Keratinocyte (primary cell): Measurements from ENCODE around the gene CCDC85C. TPM values are rescaled to one million over a fixed set of nuclear protein-coding genes. Genes with fewer than 3 reads are reported as not detected.

Experiments
- DNase-seq: peaks from one replicate; pipeline ENCODE4 v3.0.0-alpha.2; 2011; ENCODE audit warnings: low read depth, missing footprints, low spot score
- FAIRE-seq: peaks from 2 replicates; lab custom pipeline; 2011; peaks lifted over from hg19 to GRCh38; lab: Jason Lieb, UNC
- H2AFZ ChIP-seq: 2 replicates; pipeline ENCODE4 v1.6.0; 2012; ENCODE audit warnings: low read length, control low read depth, inconsistent platforms; ENCODE audit not compliant: control insufficient read depth
- H3K27ac ChIP-seq: 2 replicates; pipeline ENCODE4 v1.5.1; 2011; ENCODE audit warnings: low read length; ENCODE audit not compliant: control insufficient read depth, insufficient read depth
- H3K27me3 ChIP-seq: 3 replicates; pipeline ENCODE4 v1.6.0; 2011; ENCODE audit warnings: low read length; ENCODE audit not compliant: control insufficient read depth, insufficient read depth; ENCODE audit errors: extremely low read depth
- H3K36me3 ChIP-seq, 2 experiments: 2 replicates in 1 of 2; 3 replicates in 1 of 2; pipeline ENCODE4 v1.5.1; 2011; ENCODE audit warnings: low read length in 2 of 2, mild to moderate bottlenecking in 1 of 2; ENCODE audit not compliant: control insufficient read depth in 2 of 2, insufficient read depth in 2 of 2; ENCODE audit errors: extremely low read depth in 1 of 2
- H3K4me1 ChIP-seq: 3 replicates; pipeline ENCODE4 v1.5.1; 2011; ENCODE audit warnings: low read length; ENCODE audit not compliant: control insufficient read depth, insufficient read depth; ENCODE audit errors: extremely low read depth
- H3K4me2 ChIP-seq: 3 replicates; pipeline ENCODE4 v1.6.0; 2011; ENCODE audit warnings: low read depth, low read length; ENCODE audit not compliant: control insufficient read depth, insufficient read depth; ENCODE audit errors: extremely low read depth
- H3K4me3 ChIP-seq, 3 experiments: fragments of 200-600 bp in 1 of 3; sonication (generic) in 1 of 3; 2 replicates in 2 of 3; 3 replicates in 1 of 3; pipeline ENCODE4 v1.5.1; 2011 to 2016; ENCODE audit warnings: low read length in 3 of 3, mild to moderate bottlenecking in 3 of 3, control low read depth in 2 of 3, inconsistent platforms in 1 of 3, low read depth in 1 of 3, mixed read lengths in 1 of 3, mixed run types in 1 of 3, moderate library complexity in 1 of 3; ENCODE audit not compliant: control insufficient read depth in 2 of 3, insufficient read depth in 2 of 3; ENCODE audit errors: extremely low read depth in 1 of 3
- H3K79me2 ChIP-seq: 2 replicates; pipeline ENCODE4 v1.6.0; 2012; ENCODE audit warnings: low read length; ENCODE audit not compliant: control insufficient read depth, insufficient read depth
- H3K9ac ChIP-seq: 3 replicates; pipeline ENCODE4 v1.6.0; 2011; ENCODE audit warnings: low read length; ENCODE audit not compliant: control insufficient read depth, insufficient read depth; ENCODE audit errors: extremely low read depth
- H3K9me1 ChIP-seq: 3 replicates; pipeline ENCODE4 v1.6.0; 2011; ENCODE audit warnings: low read length; ENCODE audit not compliant: control insufficient read depth, insufficient read depth; ENCODE audit errors: extremely low read depth
- H3K9me3 ChIP-seq: 2 replicates; pipeline ENCODE4 v1.5.1; 2012; ENCODE audit warnings: low read depth, low read length; ENCODE audit not compliant: control insufficient read depth
- H4K20me1 ChIP-seq: 3 replicates; pipeline ENCODE4 v1.6.0; 2011; ENCODE audit warnings: low read length; ENCODE audit not compliant: control insufficient read depth, insufficient read depth; ENCODE audit errors: extremely low read depth
- EZH2 ChIP-seq: IDR thresholded peaks from one replicate; pipeline ENCODE4 v1.6.1; 2012; ENCODE audit warnings: inconsistent platforms, mild to moderate bottlenecking, low read length, moderate library complexity
- dilution Hi-C: fragments of 300-500 bp; cut with MboI; formaldehyde crosslinking; loops from one replicate; pipeline ENCODE4 v1.7.0; 2020; ENCODE audit warnings: low sequenced_read_pairs; ENCODE audit not compliant: extremely low pct_ligation_motif_present
- polyA plus RNA-seq, 5 experiments: library from polyadenylated mRNA; depleted of rRNA in 3 of 5; stranded (reverse) in 3 of 5; stranded (forward) in 1 of 5; unstranded in 1 of 5; fragments of >200 nt; gene quantifications; 1 replicate in 1 of 5; 2 replicates in 3 of 5; 3 replicates in 1 of 5; pipeline versions ENCODE4 v1.2.1 to v1.2.3, GENCODE V29; 2011 to 2012; ENCODE audit warnings: missing spikeins in 2 of 5, low read depth in 1 of 5, low replicate concordance in 1 of 5
- TF ChIP-seq, protein P1 (sequence below), 3 experiments: IDR thresholded peaks in 1 of 3; conservative IDR thresholded peaks in 1 of 3; optimal IDR thresholded peaks in 1 of 3; 2 replicates in 2 of 3; 3 replicates in 1 of 3; pipeline versions ENCODE3 to v1.5.1; 2011; ENCODE audit warnings: low read length in 3 of 3, mild to moderate bottlenecking in 3 of 3, moderate library complexity in 2 of 3, control low read depth in 1 of 3, inconsistent platforms in 1 of 3; ENCODE audit not compliant: insufficient read depth in 2 of 3; ENCODE audit errors: extremely low read depth in 1 of 3

Gene CCDC85C
- polyA plus RNA-seq, 1 donor (not counting 4 experiments of a cell fraction or from before 2014, with no cell fraction given): 13.2 TPM

DNA sequence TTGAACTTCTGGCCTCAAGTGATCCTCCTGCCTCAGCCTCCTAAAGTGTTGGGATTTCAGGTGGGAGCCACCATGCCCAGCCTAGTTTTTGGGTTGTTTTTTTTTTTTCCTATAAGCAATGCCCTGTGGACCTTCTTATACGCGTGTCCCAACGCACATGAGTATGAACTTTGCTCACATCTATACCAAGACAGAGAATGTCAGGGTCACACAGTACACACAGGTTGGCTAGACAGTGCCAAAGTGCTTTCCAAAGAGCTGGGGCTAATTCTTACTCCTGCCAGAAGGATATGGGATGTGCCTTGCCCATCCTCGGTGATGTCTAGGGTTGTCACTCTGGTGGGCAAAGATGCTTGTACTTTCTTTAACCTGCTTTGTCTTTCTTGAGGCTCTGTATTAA is 7.6 kb upstream of the CCDC85C start:
- peak overlapping the region; percentile 70 for H3K9ac ChIP-seq
- no peaks in the 10 kb centered on the region for H3K9me3 ChIP-seq
- H3K27ac ChIP-seq: peak overlapping the region; percentile 85
- peak overlapping the region; percentile 42 for H3K4me2 ChIP-seq
- DNase-seq: no peak
- no peaks in the 10 kb centered on the region for H3K9me1 ChIP-seq
- no peak for FAIRE-seq
- no peaks in the 10 kb centered on the region for H3K27me3 ChIP-seq
- dilution Hi-C loops: no loop called here
- H3K4me3 ChIP-seq: no peak overlapping the region
- no peaks in the 10 kb centered on the region for H3K79me2 ChIP-seq
- no peaks in the 10 kb centered on the region for H3K36me3 ChIP-seq
- H2AFZ ChIP-seq: no peak overlapping the region
- no peak for TF ChIP-seq EZH2
- TF ChIP-seq, protein P1, sequence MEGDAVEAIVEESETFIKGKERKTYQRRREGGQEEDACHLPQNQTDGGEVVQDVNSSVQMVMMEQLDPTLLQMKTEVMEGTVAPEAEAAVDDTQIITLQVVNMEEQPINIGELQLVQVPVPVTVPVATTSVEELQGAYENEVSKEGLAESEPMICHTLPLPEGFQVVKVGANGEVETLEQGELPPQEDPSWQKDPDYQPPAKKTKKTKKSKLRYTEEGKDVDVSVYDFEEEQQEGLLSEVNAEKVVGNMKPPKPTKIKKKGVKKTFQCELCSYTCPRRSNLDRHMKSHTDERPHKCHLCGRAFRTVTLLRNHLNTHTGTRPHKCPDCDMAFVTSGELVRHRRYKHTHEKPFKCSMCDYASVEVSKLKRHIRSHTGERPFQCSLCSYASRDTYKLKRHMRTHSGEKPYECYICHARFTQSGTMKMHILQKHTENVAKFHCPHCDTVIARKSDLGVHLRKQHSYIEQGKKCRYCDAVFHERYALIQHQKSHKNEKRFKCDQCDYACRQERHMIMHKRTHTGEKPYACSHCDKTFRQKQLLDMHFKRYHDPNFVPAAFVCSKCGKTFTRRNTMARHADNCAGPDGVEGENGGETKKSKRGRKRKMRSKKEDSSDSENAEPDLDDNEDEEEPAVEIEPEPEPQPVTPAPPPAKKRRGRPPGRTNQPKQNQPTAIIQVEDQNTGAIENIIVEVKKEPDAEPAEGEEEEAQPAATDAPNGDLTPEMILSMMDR (optimal IDR thresholded peaks at IDR 0.05 in 1 of 3, IDR thresholded peaks at IDR 0.05 in 1 of 3, conservative IDR thresholded peaks at IDR 0.05 in 1 of 3; ENCODE audit: extremely low read depth in 1 of 3, insufficient read depth in 2 of 3, low read length in 3 of 3): no peak
- peaks cover 26% of the 10 kb centered on the region for H3K4me1 ChIP-seq
- H4K20me1 ChIP-seq: no peaks in the 10 kb centered on the region

DNA sequence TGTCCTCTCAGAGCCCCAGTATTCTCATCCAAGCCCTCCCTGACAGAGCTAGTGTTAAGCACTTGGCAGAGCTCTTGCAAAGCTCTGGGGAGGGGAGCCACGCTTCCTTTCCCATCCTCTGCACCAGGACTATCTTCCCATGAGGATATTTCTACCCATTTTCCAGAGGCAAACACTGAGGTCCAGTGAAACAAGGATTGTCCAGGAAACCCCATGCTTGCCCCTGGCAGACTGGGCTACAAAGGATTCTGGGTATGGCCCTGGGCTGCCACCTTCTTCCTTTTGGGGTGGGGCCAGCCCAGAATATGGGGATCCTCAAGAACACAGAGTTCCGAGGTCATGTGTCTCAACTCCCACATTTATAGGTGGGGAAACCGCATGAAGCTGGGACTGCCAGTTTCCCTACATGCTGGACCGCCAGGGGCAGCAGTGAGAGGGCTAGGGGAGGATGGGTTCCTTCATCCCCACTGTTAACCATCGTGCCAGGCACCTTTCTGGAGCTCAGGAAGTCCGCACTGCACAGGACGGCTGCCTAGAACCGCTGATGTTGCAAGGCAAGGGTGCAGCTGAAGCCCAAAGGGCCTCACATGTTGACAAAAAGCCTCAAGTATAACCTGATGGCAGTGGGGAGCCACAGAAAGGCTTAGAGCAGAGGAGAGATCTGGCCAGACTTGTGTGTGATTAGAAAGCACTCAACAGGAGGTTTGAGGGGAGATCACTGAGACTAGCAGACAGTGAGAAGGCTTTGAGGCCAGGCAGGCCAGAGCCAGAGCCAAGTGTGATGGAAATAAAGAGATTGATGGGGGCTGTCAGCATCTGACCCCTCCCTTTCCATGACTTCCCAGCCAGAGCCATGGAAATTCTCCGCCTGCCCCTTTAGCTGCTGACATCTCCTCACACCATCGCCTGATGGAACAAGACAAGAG is 5.5 kb upstream of the CCDC85C start:
- peak; percentile 36 for FAIRE-seq

More for the DNA sequence above, 5.5 kb upstream of the CCDC85C start:
- Histone ChIP-seq H3K9me1 (no peaks in the 10 kb centered on the region), H3K4me3 (no peak overlapping the region), H3K9ac (no peak overlapping the region), H3K27me3 (no peaks in the 10 kb centered on the region), H3K4me1 (peaks cover 34% of the 10 kb centered on the region), H3K79me2 (no peaks in the 10 kb centered on the region), H2AFZ (no peak overlapping the region), H3K36me3 (no peaks in the 10 kb centered on the region), H4K20me1 (no peaks in the 10 kb centered on the region), H3K9me3 (no peaks in the 10 kb centered on the region), H3K27ac (no peak overlapping the region), H3K4me2 (no peak overlapping the region)
- TF ChIP-seq, protein P1 (optimal IDR thresholded peaks at IDR 0.05 in 1 of 3, IDR thresholded peaks at IDR 0.05 in 1 of 3, conservative IDR thresholded peaks at IDR 0.05 in 1 of 3; ENCODE audit: extremely low read depth in 1 of 3, insufficient read depth in 2 of 3, low read length in 3 of 3): peak in 1 of 3 experiments; percentile 60
- TF ChIP-seq EZH2: no peak
- DNase-seq: no peak
- dilution Hi-C loops: no loop called here
